OCI-LY7 (cell line): ENCODE results near the gene SLC16A3. TPM values are rescaled to one million over a fixed set of nuclear protein-coding genes. Genes with fewer than 3 reads are reported as not detected.

Source experiments
- BruUV-seq: library from RNA; stranded (reverse); fragments of 400-500 nt; replicated peaks from 2 replicates; lab custom pipeline; 2021; lab: Mats Ljungman, UMichigan
- CTCF ChIA-PET: fragments of 300-600 bp; sonication (Branson Sonifier 250); formaldehyde crosslinking; loops from one replicate; lab custom pipeline; 2022; ENCODE audit warnings: antibody characterized with exemption; ENCODE audit not compliant: unreplicated experiment; lab: Charles Lee
- POLR2A ChIA-PET: fragments of 300-600 bp; sonication (Branson Sonifier 250); formaldehyde crosslinking; loops from one replicate; lab custom pipeline; 2022; ENCODE audit warnings: antibody characterized with exemption; lab: Charles Lee
- DNase-seq: peaks from one replicate; pipeline ENCODE4 v3.0.0-alpha.2; 2015; ENCODE audit warnings: low spot score
- H2AFZ ChIP-seq: fragments of 200-600 bp; sonication (generic), shearing (Covaris generic); 2 replicates; pipeline ENCODE4 v1.6.1; 2014; ENCODE audit warnings: mild to moderate bottlenecking, antibody characterized with exemption, low read length, moderate library complexity
- H3K27ac ChIP-seq: fragments of 200-600 bp; sonication (generic); 2 replicates; pipeline ENCODE4 v1.5.1; 2014; ENCODE audit warnings: mixed run types, low read depth, mild to moderate bottlenecking, moderate library complexity, low read length, inconsistent platforms; ENCODE audit not compliant: poor library complexity, severe bottlenecking
- H3K36me3 ChIP-seq: fragments of 200-600 bp; sonication (generic); 2 replicates; pipeline ENCODE4 v1.6.1; 2014; ENCODE audit warnings: mild to moderate bottlenecking, antibody characterized with exemption, low read length, moderate library complexity, mixed read lengths; ENCODE audit not compliant: insufficient read depth
- H3K4me1 ChIP-seq: fragments of 200-600 bp; sonication (generic); 2 replicates; pipeline ENCODE4 v1.5.1; 2014; ENCODE audit warnings: mild to moderate bottlenecking, low read length; ENCODE audit not compliant: insufficient read depth, poor library complexity, severe bottlenecking
- H3K4me2 ChIP-seq: fragments of 200-600 bp; sonication (generic); 2 replicates; pipeline ENCODE4 v1.6.1; 2014; ENCODE audit warnings: mild to moderate bottlenecking, low read length
- H3K4me3 ChIP-seq: fragments of 200-600 bp; sonication (generic); 2 replicates; pipeline ENCODE4 v1.5.1; 2014; ENCODE audit warnings: mild to moderate bottlenecking, low read depth, low read length; ENCODE audit not compliant: poor library complexity, severe bottlenecking
- H3K79me2 ChIP-seq: fragments of 200-600 bp; sonication (generic); 2 replicates; pipeline ENCODE4 v1.6.1; 2016; ENCODE audit warnings: low read depth, mild to moderate bottlenecking, low read length, moderate library complexity, mixed read lengths; ENCODE audit not compliant: insufficient read depth
- H3K9me2 ChIP-seq: fragments of 200-600 bp; sonication (generic); 2 replicates; pipeline ENCODE4 v1.6.1; 2016; ENCODE audit warnings: mild to moderate bottlenecking, low read length, mixed read lengths; ENCODE audit not compliant: insufficient read depth
- H3K9me3 ChIP-seq: fragments of 200-600 bp; sonication (generic); 2 replicates; pipeline ENCODE4 v1.6.1; 2014; ENCODE audit warnings: mild to moderate bottlenecking, mixed run types, low read length, mixed read lengths
- H4K20me1 ChIP-seq: fragments of 200-600 bp; sonication (generic); 2 replicates; pipeline ENCODE4 v1.6.1; 2014; ENCODE audit warnings: mild to moderate bottlenecking, antibody characterized with exemption, low read length, moderate library complexity, mixed read lengths; ENCODE audit not compliant: insufficient read depth
- EZH2phosphoT487 ChIP-seq: fragments of 200-600 bp; sonication (generic); IDR thresholded peaks from 2 replicates; pipeline ENCODE4 v1.6.1; 2018; ENCODE audit warnings: low read depth, borderline replicate concordance, mild to moderate bottlenecking, mixed run types, antibody characterized with exemption, low read length, moderate library complexity, mixed read lengths
- intact Hi-C: fragments of 100-400 bp; cut with micrococcal nuclease; formaldehyde crosslinking; loops from one replicate; pipeline ENCODE4 v1.10.0; 2022; ENCODE audit not compliant: unreplicated experiment
- total RNA-seq, 2 experiments: library from RNA; depleted of rRNA in 1 of 2; stranded (reverse); fragments of >200 nt in 1 of 2; shearing (Covaris generic) in 1 of 2; gene quantifications; 2 replicates each; pipeline ENCODE4 v1.2.3, GENCODE V29; 2014 to 2022
- TF ChIP-seq, protein P1 (sequence below): fragments of 200-600 bp; sonication (generic); conservative IDR thresholded peaks from 2 replicates; pipeline ENCODE4 v1.5.1; 2014; ENCODE audit warnings: mild to moderate bottlenecking, antibody characterized with exemption, low read length, moderate library complexity, mixed read lengths

Gene SLC16A3
- total RNA-seq, 2 experiments from 2014 or later = 21.6 to 55.0 TPM

DNA sequence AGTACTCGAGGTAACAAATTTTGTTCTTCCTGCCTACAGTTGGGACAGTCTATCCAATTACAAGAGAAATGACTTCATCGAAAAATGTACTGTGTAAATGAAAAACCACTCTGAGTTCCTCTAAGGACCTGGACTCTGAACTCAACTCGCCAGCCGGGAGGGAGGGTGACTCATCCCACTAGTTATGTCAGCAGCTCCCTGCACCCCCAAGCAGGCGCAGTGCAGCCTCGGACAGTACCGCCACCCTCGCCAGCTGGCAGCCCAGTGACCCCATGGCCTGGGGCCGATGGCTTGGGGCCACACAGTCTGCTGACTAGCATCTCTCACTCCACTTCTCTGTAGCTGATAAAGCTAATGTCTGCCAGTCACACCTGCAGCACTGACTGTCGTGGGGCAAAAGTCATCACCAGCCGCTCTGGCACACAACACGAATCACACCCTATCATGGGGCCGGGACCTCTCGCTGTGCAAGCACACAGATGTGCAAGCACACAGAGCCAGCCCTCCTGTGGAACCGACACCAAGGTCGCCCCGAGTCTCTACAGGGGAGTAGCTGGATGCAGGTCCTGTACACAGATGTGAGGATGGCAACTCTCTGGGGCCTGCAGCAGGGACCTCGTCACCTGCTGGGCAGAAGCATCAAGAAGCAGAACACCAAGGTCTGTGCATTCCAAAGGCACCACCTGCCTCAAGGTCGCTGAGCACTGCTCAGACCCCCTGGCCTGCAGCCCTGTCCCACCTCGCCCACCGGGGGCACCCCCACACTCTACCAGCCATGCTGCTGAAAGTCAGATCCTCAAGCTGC is 38.9 kb downstream of the SLC16A3 start:
- intact Hi-C loops = no loop called here
- no TSS peak for BruUV-seq
- no peak for DNase-seq
- Histone ChIP-seq H2AFZ (no peak overlapping the region), H3K4me3 (no peak overlapping the region), H3K4me1 (peaks cover 12% of the 10 kb centered on the region), H3K79me2 (peaks cover 65% of the 10 kb centered on the region), H3K27ac (no peak overlapping the region), H3K9me2 (no peaks in the 10 kb centered on the region), H3K36me3 (peaks cover 93% of the 10 kb centered on the region), H4K20me1 (peaks cover 24% of the 10 kb centered on the region), H3K4me2 (no peak overlapping the region), H3K9me3 (no peaks in the 10 kb centered on the region)
- CTCF ChIA-PET = no interaction called here
- POLR2A ChIA-PET = no interaction called here
- TF ChIP-seq, protein P1, sequence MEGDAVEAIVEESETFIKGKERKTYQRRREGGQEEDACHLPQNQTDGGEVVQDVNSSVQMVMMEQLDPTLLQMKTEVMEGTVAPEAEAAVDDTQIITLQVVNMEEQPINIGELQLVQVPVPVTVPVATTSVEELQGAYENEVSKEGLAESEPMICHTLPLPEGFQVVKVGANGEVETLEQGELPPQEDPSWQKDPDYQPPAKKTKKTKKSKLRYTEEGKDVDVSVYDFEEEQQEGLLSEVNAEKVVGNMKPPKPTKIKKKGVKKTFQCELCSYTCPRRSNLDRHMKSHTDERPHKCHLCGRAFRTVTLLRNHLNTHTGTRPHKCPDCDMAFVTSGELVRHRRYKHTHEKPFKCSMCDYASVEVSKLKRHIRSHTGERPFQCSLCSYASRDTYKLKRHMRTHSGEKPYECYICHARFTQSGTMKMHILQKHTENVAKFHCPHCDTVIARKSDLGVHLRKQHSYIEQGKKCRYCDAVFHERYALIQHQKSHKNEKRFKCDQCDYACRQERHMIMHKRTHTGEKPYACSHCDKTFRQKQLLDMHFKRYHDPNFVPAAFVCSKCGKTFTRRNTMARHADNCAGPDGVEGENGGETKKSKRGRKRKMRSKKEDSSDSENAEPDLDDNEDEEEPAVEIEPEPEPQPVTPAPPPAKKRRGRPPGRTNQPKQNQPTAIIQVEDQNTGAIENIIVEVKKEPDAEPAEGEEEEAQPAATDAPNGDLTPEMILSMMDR = no peak
- TF ChIP-seq EZH2phosphoT487 = no peak

DNA sequence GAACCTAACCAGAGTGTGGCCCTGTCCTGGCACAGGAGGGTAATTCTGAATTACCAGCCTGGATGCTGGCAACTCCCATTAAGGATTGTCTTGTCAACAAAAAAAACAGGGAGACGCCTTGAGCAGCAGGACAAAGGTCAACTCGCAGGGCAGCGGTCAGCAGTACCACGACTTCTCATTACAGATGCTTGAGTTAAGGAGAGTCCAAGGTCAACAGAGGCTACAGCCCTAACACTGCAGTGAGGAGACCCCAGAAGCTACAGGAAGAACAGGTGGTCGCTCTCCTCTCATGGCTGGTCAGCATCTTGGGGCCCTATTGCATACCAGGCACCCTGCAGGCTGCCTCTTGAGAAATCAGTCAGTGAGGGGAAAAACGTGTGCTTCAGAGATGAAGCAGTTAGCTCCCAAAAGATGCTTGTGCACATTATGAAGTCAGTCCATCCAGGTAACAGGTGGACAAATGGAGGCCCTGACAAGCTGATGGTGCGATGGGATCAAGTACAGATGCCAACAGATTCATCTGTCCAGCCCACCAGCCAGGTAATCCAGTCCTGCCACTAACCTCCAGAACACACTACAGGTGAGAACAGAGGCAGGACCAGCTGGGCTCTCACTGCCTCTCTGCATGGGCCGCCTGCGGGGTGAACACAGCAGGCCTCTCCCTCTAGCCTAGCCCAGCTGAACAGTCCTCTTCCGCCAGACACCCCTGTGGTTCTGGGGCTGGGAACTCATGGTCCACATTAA is 40.5 kb downstream of the SLC16A3 start:
- H3K36me3 ChIP-seq = peaks cover 78% of the 10 kb centered on the region
- TF ChIP-seq, protein P1 = no peak
- TF ChIP-seq EZH2phosphoT487 = no peak
- no peak overlapping the region for H3K4me2 ChIP-seq
- H3K4me3 ChIP-seq = no peak overlapping the region
- H3K4me1 ChIP-seq = peaks cover 17% of the 10 kb centered on the region
- H4K20me1 ChIP-seq = peaks cover 24% of the 10 kb centered on the region
- CTCF ChIA-PET = interaction anchor here (0.6 kb wide), 1 partner anchor 343 kb away, joined by 3 read pairs; no protein-coding TSS in a partner anchor
- no peak overlapping the region for H2AFZ ChIP-seq
- POLR2A ChIA-PET = no interaction called here
- H3K27ac ChIP-seq = no peak overlapping the region
- intact Hi-C loops = no loop called here
- H3K9me2 ChIP-seq = no peaks in the 10 kb centered on the region
- DNase-seq = no peak
- no peaks in the 10 kb centered on the region for H3K9me3 ChIP-seq
- BruUV-seq = no TSS peak
- peaks cover 69% of the 10 kb centered on the region for H3K79me2 ChIP-seq
